Epithelial cell of proximal tubule (primary cell): ENCODE measurements around the gene ZNF680. TPM values are rescaled to one million over a fixed set of nuclear protein-coding genes. Genes with fewer than 3 reads are reported as not detected.

ENCODE experiments used
- DNase-seq: peaks from one replicate; pipeline ENCODE4 v3.0.0-alpha.2; 2011; ENCODE audit warnings: low read depth
- H3K4me3 ChIP-seq: 2 replicates; pipeline ENCODE4 v1.5.1; 2011; ENCODE audit warnings: low read depth, mild to moderate bottlenecking, low read length
- CTCF ChIP-seq: conservative IDR thresholded peaks from 2 replicates; pipeline ENCODE4 v1.5.1; 2012; ENCODE audit warnings: low read depth, mild to moderate bottlenecking, low read length
- total RNA-seq: library from RNA; depleted of rRNA; stranded (reverse); fragments of >200 nt; gene quantifications from 2 replicates; pipeline ENCODE4 v1.2.3, GENCODE V29; 2015

ZNF680 gene
- total RNA-seq, 1 donor from 2014 or later = 13.1 TPM

GRCh38 chr7:64603271-64603670, 40.4 kb upstream of the ZNF680 start:
- no peak for DNase-seq
- no peak overlapping the region for H3K4me3 ChIP-seq
- TF ChIP-seq CTCF = no peak

GRCh38 chr7:64602518-64602917, 39.6 kb upstream of the ZNF680 start:
- no peak for TF ChIP-seq CTCF
- no peak overlapping the region for H3K4me3 ChIP-seq
- DNase-seq = no peak

GRCh38 chr7:64602086-64602485, 39.2 kb upstream of the ZNF680 start:
- H3K4me3 ChIP-seq = no peak overlapping the region
- DNase-seq = no peak
- no peak for TF ChIP-seq CTCF

GRCh38 chr7:64599359-64599758, 36.5 kb upstream of the ZNF680 start:
- no peak for DNase-seq
- H3K4me3 ChIP-seq = no peak overlapping the region
- TF ChIP-seq CTCF = no peak

GRCh38 chr7:64590971-64591370, 28.1 kb upstream of the ZNF680 start:
- DNase-seq = no peak
- no peak overlapping the region for H3K4me3 ChIP-seq
- no peak for TF ChIP-seq CTCF

- no peak overlapping the region for H3K4me3 ChIP-seq
- no peak for TF ChIP-seq CTCF
- DNase-seq = no peak
Observed at GRCh38 chr7:64581926-64582894, 19.3 kb upstream of the ZNF680 start.

GRCh38 chr7:64581391-64581790, 18.5 kb upstream of the ZNF680 start:
- TF ChIP-seq CTCF = no peak
- no peak overlapping the region for H3K4me3 ChIP-seq
- no peak for DNase-seq
